Head of caudate nucleus (tissue), 42 donors: Measurements from ENCODE around the gene TSSK2.

Source experiments
- DNase-seq, 42 donors: peaks; one replicate each; pipeline versions ENCODE4 v3.0.0 to v3.0.0-alpha.2; 2020 to 2021; ENCODE audit warnings: mixed read lengths in 7 of 42
- intact Hi-C: fragments of 100-400 bp; cut with DNase I; formaldehyde crosslinking; loops from one replicate; pipeline ENCODE4 v1.15.0; 2022

Gene TSSK2

DNA sequence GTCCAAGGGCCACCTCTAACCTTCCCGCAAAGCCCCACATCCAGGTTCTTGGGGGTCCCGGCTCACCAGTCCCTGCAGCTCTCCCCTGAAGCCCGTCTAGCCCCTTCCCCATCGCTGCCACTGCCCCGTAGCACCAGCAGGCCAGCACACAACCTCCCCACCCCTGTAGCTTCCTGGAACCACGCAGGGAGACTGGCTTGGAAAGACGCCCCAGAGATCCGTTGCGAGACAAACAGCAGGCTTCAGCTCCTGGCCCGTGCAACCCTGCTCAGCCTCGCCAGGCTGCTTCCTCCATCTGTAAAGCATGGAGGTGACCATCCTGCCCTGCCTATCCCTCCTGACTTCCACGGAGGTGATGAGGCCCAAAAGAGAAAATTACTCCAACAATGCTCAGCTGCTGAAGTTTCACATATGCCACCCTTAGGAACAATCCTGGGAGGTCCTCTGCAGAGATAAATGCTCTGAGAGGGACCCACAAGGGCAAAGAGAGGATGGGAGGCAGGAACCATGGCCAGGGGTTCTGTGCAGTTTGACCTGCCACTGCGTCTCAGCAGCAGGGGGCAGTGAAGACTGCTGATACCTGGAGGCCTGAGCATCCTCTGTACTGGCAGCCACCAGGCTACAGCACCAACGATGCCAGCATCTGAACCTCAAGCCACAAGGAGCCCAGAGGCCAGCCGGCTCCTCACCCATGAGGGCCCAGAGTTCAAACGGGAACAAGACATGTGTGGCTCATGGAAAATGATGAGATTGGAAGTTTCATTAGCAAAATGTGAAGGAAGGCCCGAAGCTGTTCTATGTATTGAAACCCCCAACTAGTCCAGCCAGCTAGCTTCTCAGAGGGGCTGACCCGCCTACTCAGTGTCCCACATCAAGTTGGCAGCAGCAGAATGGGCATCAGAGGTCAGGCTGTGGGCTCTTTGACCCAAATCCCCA lies 25.0 kb upstream of the TSSK2 start:
- DNase-seq = peak in 2 of 42 donors; percentile 21 to 31
- intact Hi-C loops = no loop called here

DNA sequence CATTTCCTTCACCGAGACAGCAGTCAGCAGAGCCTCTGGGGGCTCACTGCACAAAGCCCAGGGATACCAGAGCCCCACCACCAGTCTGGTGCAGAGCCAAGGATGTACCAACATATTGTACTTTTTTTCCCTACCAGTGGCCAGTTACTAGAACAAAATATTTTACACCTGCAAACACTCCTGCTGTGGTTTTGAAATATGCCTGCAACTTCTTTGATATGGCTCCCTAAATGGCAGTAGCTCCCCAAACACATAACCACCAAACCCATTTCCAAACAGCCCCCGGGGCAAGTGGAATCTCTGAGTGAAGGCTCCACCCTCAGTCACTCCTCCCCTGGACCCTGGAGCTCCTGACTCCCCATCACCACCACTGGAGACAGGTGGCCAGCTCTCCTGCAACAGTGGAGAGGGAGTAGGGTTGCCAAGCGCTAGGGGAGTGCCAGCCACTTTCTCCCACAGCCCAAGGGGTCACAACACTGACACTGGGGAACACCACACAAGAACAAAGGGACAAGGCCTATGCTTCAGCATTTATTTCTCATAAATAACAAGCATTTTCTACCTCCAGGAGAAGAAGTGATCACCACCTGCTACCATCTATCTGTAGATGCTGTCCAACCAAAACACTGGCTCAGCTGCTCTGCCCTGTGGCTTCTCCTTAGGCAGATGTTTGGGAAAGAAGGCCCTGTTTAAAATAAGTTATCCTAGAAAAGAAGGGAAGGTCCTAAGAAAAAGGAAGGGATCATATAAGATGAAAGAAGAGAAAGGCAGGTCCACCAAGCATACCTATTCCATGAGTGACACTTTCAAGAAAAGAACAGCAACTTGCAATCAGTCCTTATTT lies 24.0 kb upstream of the TSSK2 start:
- DNase-seq = peak in 2 of 42 donors; percentile 10 to 14
- intact Hi-C loops = no loop called here

DNA sequence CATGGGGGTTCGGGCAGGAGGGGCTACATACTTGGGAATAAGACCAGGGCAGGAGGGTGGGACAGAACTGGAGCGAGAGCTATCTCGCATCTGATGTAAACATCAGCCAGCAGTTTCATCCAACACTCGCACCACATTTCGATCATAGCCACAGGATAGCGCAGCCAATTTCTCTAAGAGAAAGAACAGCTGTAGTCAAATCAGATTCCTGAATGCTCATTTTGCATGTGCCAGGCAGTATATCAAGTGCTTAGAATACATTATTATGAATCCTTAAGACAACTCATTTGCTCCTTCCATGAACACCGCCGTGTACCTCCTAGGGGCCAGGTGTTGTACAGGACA lies 23.4 kb upstream of the TSSK2 start:
- intact Hi-C loops = no loop called here
- DNase-seq = peak in 1 of 42 donors; percentile 12

DNA sequence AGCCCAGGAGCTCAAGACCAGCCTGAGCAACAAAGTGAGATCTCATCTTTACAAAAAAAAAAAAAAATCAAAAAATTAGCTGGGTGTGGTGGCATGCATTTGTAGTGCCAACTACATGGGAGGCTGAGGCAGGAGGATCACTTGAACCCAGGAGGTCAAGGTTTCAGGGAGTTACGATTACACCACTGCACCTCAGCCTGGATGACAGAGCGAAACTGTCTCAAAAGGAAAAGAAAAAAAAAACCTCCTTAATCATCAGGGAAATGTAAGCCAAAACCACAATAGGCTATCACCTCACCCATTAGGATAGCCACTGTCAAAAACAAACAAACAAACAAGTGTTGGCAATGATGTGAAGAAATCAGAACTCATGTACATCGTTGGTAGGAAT lies 22.3 kb upstream of the TSSK2 start:
- no peak for DNase-seq
- intact Hi-C loops = no loop called here

DNA sequence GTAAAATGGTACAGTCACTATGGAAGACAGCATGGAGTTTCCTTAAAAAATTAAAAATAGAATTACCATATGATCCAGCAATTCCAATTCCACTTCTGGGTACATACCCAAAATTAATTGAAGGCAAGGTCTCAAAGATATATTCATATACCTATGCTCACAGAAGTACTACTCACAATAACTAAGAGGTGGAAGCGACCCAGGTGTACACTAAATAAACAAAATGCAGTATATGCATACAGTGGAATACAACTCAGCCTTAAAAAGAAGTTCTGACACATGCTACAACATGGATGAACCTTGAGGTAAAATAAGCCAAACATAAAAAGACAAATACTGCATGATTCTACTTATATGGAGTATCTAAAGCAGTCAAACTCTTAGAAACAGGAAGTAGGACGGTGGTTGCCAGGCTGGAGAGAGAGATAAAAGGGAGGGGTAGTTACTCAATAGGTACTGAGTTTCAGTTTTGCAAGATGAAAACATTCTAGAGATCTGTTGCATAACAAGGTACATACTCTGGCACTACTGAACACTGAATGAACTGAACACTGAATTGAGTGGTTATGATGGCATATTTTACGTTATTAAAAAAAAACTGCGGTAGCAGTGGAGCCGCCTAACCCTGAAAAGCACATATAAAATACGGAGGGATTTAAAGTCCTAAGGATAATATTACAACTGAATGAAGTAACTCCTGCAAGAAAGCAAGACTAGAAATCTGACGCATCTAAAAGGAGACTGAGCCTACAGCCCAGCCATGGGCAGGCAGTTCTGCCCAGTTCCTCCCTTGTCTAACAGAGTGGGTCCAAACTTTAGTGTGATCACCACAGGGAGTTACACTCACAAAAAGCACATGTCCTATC lies 21.7 kb upstream of the TSSK2 start:
- DNase-seq = peak in 9 of 42 donors; percentile 17 to 72 (median 38)
- intact Hi-C loops = no loop called here

DNA sequence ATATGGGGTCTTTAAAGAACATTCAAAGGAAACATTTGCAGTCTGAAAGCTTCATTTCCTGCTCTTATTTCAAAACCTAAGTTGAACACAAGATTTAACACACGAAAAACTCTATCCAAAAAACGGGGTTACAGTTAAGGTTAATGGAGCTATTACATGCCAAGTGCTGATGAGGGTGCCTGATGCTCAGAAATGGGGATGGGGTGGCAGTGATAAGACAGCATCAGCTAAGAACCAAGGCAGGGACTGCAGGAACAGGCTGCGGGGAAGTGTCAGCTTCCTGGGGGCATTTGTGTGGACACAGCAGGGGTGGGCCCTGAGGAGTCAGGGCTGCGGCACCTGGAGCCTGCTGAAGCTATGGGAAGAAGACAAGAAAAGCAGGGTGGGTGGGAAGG lies 21.0 kb upstream of the TSSK2 start:
- peak in 1 of 42 donors; percentile 11 for DNase-seq
- intact Hi-C loops = no loop called here

GRCh38 chr22:19110646-19111045 lies 20.5 kb upstream of the TSSK2 start:
- intact Hi-C loops = no loop called here
- no peak for DNase-seq

DNA sequence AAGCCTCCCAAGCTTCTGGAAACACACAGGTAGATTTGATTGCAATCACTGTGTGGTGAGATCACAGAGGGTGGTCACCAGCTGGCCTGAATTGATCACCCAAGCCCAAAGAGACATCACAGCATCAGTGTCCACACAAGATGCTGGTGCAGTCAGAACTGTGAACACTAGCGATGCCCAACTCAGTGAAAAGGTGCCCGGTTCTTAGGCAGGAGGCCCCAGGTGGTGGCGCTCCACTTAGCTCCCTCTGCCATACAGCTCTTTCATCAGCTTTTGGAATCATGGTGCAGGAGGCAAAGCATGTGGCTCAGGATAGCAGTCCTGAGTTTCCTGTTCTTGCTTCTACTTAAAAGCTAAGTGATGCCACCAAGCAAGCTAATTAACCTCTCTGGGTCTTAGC lies 20.0 kb upstream of the TSSK2 start:
- intact Hi-C loops = no loop called here
- DNase-seq = peak in 1 of 42 donors; percentile 15

- no peak for DNase-seq
- intact Hi-C loops = no loop called here
Measured at GRCh38 chr22:19111584-19111983, 19.5 kb upstream of the TSSK2 start.

DNA sequence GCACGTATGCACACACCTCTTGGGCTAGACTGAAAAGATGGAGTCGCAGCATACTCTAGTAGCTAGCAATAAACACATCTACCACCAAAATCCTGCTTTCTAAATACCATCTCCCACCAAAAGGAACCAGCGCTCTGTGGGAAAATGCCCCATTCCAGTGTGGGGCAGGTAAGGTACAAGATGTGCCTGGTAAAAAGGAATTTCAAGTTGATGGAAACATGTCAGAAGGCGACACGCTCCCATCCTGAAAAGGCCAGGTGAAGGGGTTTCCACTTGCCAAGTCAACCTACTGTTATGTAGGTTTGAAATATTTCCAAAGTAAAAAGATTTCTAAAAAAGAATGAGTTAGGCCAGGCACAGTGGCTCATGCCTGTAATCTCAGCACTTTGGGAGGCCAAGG lies 17.7 kb upstream of the TSSK2 start:
- intact Hi-C loops = no loop called here

DNA sequence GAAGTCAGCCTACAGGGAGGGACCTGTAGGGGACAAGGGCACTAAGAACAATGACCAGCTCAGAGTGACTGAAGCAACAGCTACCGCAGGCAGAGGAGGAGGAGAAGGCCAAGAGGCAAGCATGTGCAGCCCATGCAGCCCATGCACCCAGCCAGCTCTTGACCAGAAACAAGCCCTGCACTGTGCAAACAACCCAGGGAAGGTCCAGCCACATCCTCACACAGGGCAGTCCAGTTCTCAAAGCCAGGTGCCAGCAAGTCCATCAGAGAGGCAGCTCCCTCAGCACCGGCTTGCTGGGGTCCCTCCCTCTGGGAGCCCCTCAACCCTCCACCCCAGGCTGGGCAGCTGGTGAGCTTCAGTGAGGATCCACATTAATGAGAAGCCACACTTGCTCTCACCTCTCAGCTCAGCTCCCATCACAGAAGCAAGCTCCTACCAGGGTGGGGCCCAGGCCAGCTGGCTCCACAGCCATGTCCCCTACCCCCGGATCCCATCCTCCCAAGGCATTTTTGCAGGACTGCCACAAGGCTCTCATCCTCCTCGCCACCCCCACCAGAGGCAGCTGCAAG lies 16.0 kb upstream of the TSSK2 start:
- intact Hi-C loops = no loop called here
- peak in 8 of 42 donors; percentile 3 to 60 (median 22) for DNase-seq

More for the DNA sequence above, 17.7 kb upstream of the TSSK2 start:
- DNase-seq = peak in 1 of 42 donors; percentile 8

DNA sequence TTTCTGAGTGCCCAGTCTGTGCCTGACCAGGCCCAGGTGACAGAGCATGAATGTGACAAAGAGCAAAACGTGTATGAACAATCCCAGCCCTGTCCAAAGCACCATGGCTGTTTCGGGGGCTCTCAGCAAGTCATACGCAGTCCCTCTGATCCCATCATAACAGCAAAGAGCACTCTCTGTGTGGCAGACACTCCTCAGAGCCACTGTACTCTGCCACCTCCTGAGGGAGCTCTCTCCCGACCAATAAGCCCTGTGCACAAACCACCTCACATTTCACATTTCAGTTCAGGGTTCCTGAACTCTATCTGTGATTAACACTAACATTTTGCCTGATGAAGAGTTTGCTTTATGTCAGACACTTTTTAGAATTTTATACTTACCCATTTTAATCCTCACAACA lies 15.5 kb upstream of the TSSK2 start:
- intact Hi-C loops = no loop called here
- peak in 27 of 42 donors; percentile 22 to 84 (median 46) for DNase-seq

DNA sequence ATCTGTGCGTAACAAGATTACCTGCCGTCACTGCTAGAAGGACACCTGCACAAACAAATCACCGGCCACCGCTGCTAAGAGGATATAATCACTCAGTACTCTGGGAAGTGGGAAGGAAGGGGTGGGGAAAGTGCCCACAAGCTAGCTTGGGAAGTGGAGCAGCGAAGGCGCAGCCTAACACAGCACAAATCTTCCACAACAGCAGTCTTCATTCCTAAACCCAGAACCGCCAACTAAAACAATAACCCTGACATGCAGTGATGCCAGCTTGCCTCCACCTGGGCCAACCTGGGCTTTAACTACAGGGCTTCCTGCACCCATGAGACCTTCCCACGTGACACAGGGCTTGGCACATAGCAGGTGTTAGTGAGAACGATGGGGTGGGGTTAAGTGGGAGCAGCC lies 14.0 kb upstream of the TSSK2 start:
- intact Hi-C loops = no loop called here
- no peak for DNase-seq

- intact Hi-C loops = no loop called here
- DNase-seq = no peak
Measured at GRCh38 chr22:19118329-19118880, 12.7 kb upstream of the TSSK2 start.

DNA sequence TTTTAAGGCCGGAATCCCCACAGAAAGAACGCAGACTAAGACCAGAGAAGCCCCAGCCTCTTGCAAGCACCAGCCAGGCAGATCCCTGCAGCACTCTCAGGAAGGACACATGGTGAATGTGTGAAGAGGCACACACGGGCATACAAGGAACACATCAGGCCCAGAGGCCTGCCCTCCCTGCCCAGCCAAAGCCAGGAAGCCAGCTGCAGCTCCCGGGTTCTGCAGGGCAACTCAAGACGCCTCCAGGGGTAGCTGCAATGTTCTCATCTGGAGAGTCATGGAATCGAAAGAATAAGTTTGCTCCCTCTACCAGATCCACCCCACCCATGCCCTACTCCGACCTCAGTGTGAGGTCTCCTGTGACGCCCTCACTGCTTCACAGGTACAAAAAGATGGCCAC lies 11.2 kb upstream of the TSSK2 start:
- intact Hi-C loops = no loop called here
- no peak for DNase-seq

- intact Hi-C loops = no loop called here
- peak in 1 of 42 donors; percentile 28 for DNase-seq
Measured at GRCh38 chr22:19120829-19121630, 10.1 kb upstream of the TSSK2 start.

DNA sequence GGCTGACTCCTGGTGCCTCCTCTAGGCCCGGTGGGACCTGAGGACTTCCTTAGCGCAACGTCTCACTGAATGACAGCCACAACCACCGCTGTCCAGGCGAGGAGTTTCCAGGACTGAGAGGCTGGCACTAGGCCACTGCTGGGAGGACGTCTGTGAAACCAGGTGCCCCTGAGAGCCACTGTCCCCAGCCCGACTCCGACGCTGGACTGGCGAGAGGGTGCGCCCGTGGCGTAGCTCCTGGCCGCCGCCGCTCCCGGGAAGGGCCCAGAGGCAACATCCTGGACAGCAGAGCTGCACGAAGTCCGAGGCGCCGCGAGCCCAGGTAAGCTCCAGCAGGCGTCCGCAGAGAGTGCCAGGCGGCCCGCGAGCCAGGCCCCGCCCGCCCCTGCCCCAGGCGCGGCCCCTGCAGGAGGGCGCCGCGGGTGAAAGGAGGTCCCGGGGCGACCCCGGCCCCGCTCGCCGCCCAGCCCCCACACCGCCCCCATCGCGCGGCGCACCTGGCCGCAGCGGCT lies 9.4 kb upstream of the TSSK2 start:
- DNase-seq = peak in 35 of 42 donors; percentile 16 to 61 (median 40)
- intact Hi-C loops = loop anchor here (2.0 kb wide), 1 partner anchor 23 kb away; the partner anchor contains the start of gene ESS2
